Skeletal muscle tissue (tissue), 4 donors: ENCODE data around the gene MTARC1. TPM values are rescaled to one million over a fixed set of nuclear protein-coding genes. Genes with fewer than 3 reads are reported as not detected.
A peak's percentile ranks its signal among the peaks of the same experiment; 100 is the strongest.

Experiments used
- H3K27ac ChIP-seq: one replicate; pipeline ENCODE4 v1.7.0; 2013; ENCODE audit warnings: mild to moderate bottlenecking, low read depth, low read length, inconsistent platforms
- H3K27me3 ChIP-seq, 3 donors: one replicate each; pipeline ENCODE4 v1.7.0; 2013; ENCODE audit warnings: low read length in 3 of 3; ENCODE audit not compliant: control insufficient read depth in 3 of 3, insufficient read depth in 3 of 3
- H3K36me3 ChIP-seq, 3 donors: one replicate each; pipeline ENCODE4 v1.7.0; 2013; ENCODE audit warnings: low read length in 3 of 3; ENCODE audit not compliant: control insufficient read depth in 3 of 3, insufficient read depth in 3 of 3
- H3K4me1 ChIP-seq, 3 donors: one replicate each; pipeline ENCODE4 v1.7.0; 2013; ENCODE audit warnings: low read length in 3 of 3, mild to moderate bottlenecking in 3 of 3; ENCODE audit not compliant: control insufficient read depth in 3 of 3, insufficient read depth in 3 of 3
- H3K4me3 ChIP-seq, 3 donors: one replicate each; pipeline ENCODE4 v1.7.0; 2013; ENCODE audit warnings: low read length in 3 of 3
- H3K9ac ChIP-seq, 3 donors: one replicate each; pipeline ENCODE4 v1.7.0; 2013; ENCODE audit warnings: low read length in 3 of 3, mild to moderate bottlenecking in 3 of 3, moderate library complexity in 2 of 3, low read depth in 1 of 3
- H3K9me3 ChIP-seq, 3 donors: one replicate each; pipeline ENCODE4 v1.7.0; 2013; ENCODE audit warnings: low read length in 3 of 3; ENCODE audit not compliant: control insufficient read depth in 3 of 3
- total RNA-seq: library from RNA; depleted of rRNA; stranded (reverse); fragments of >200 nt; gene quantifications from one replicate; pipeline ENCODE4 v1.2.3, GENCODE V29; 2014
- donor health status: Osteomylitis.

Gene MTARC1
- total RNA-seq, 1 donor from 2014 or later: 5.2 TPM

DNA sequence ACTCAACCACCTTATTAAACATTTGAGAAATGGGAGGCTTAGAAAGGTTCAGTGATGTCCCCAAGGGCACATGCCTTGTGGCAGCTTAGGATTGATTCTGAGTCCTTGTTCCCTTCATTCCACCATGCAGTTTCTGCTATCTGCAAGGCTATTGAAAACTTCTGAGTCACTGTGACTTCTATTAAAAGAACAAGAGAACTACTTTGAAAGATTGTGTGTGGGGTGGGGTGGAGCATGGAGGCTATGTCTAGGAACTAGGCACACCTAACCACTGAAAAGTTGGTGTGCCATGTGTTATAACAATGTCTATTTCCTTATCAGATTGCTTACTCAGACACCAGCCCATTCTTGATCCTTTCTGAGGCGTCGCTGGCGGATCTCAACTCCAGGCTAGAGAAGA, 10.8 kb downstream of the MTARC1 start:
- Histone ChIP-seq H3K9me3 (no peaks in the 10 kb centered on the region), H3K36me3 (peaks cover 14 to 23% (median 17%) of the 10 kb centered on the region in 3 donors), H3K27ac (peak overlapping the region; percentile 54), H3K9ac (no peak overlapping the region), H3K4me1 (peaks cover 0 to 24% (median 0%) of the 10 kb centered on the region in 3 donors), H3K4me3 (no peak overlapping the region), H3K27me3 (no peaks in the 10 kb centered on the region)

DNA sequence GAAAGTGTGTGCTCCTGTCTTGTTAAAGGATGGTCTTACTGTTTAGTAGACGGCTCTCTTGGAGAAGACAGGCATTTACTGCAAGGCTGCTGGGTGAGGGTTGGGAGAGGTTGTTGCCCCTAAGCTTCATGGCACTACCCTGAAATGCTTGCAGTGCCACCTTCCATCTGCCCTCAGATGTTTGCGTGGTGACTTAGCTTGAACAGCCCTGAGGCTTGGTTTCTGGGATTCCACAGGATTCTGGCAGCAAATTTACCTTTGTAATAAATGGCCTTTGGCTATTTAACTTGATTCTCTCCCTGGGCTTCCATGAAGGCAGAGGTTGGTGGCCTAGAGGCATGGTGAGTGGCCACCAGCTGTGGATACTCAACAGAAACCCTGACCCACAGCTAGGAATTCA, 11.6 kb downstream of the MTARC1 start:
- Histone ChIP-seq H3K36me3 (peaks cover 14 to 23% (median 17%) of the 10 kb centered on the region in 3 donors), H3K9me3 (no peaks in the 10 kb centered on the region), H3K27me3 (no peaks in the 10 kb centered on the region), H3K4me3 (no peak overlapping the region), H3K9ac (no peak overlapping the region), H3K4me1 (peaks cover 0 to 23% (median 0%) of the 10 kb centered on the region in 3 donors), H3K27ac (no peak overlapping the region)

DNA sequence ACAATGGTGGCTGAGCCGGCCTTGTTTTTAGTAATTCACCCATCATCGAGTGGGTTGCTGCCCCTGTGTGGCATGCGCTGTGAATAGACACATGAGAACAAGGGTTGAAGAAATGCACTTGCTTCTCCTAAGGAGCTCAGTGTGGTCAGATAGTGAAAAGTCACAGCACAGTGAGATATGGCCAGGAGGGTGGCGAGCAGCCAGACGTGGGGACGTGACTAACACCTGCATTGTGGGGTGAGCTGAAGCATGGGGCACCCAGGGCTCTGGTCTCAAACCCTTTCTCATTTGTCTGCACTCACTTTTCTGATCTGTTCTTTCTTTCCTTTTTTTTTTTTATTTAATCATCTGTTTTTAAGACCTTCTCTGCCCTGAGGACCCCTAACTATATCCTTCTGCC, 13.5 kb downstream of the MTARC1 start:
- H3K36me3 ChIP-seq: peaks cover 14 to 23% (median 17%) of the 10 kb centered on the region in 3 donors
- H3K9me3 ChIP-seq: no peaks in the 10 kb centered on the region
- peaks cover 0 to 17% (median 0%) of the 10 kb centered on the region in 3 donors for H3K4me1 ChIP-seq
- H3K27ac ChIP-seq: no peak overlapping the region
- no peaks in the 10 kb centered on the region for H3K27me3 ChIP-seq
- H3K9ac ChIP-seq: no peak overlapping the region
- no peak overlapping the region for H3K4me3 ChIP-seq

DNA sequence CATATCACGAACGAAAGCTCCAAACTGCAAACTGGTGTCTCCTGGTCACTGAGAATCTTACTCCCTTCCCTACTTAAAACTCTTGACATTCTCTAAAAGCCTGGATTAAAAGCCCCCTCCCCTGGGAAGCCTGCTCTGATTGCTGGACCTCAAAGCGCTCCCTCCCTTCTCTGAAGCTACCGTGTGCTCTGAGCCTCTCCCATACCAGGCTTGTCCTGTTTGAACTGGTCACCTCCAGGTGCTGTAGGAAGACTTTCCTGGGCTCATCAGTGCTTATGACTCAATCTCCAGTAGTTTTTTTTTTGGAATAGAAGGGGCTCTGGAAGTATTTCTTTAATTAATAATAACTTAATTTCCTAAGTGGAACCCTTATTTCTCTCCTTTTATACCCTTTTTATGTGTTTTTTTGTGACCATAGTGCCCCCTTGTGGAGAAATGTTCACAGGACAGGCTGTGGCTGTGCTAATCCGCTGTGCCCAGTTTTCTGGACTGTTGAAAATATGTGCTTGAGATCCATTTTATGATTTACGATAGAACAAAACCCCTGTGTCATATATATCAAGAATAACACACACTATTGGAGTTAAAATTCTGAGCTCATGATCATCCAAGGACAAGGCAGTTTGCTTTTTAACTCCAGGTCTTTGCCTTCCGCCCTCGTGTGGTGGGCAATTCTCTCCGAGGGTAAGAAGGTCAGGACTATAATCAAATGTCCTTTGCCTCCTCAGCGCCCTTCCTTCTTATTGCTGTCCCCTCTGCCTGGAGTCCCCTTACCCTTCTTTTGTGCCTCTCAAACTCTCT, 16.9 kb downstream of the MTARC1 start:
- no peaks in the 10 kb centered on the region for H3K27me3 ChIP-seq
- no peak overlapping the region for H3K27ac ChIP-seq
- H3K9ac ChIP-seq: no peak overlapping the region
- no peaks in the 10 kb centered on the region for H3K4me1 ChIP-seq
- H3K4me3 ChIP-seq: no peak overlapping the region
- H3K36me3 ChIP-seq: peaks cover 9 to 21% (median 11%) of the 10 kb centered on the region in 3 donors
- no peaks in the 10 kb centered on the region for H3K9me3 ChIP-seq

DNA sequence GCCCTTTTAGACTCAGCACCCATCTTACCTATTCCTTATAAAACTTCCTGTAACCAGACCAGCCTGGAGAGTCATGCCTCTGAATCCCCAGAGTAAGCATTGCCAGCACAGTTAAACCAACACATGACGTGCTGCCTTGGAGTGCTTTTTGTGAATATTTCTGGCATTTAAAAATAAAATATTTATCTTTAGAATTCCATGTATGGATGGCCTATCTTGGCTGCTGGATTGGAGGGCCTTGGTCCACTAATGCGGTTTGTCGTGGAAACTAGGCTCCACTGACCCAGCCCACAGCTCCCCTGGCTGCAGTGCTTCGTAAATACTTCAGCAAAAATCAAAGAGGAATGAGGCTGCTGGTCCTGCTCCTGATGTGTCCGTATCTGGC, 17.5 kb downstream of the MTARC1 start:
- no peak overlapping the region for H3K4me3 ChIP-seq
- no peaks in the 10 kb centered on the region for H3K27me3 ChIP-seq
- no peak overlapping the region for H3K27ac ChIP-seq
- peaks cover 7 to 18% (median 11%) of the 10 kb centered on the region in 3 donors for H3K36me3 ChIP-seq
- no peaks in the 10 kb centered on the region for H3K9me3 ChIP-seq
- H3K4me1 ChIP-seq: no peaks in the 10 kb centered on the region
- H3K9ac ChIP-seq: no peak overlapping the region

DNA sequence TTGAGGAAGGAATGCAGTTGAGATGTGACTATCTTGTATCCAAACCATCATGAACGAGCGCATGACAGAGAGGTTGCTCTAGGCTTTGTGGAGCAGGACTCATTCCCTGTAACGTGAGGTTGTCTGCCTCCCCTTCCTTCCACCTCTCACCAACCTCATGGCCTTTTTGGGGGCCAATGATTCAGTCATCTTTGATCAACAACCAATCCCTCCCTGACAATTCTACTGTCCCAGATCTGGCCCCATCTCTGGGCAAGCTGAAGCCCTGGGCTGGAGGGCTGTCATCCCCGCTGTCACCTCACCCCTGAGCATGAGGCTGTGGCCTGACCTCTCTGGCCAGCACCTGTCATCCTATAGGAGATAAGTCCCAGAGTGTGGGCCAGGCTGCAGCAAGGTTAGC, 19.7 kb downstream of the MTARC1 start:
- H3K9ac ChIP-seq: no peak overlapping the region
- H3K9me3 ChIP-seq: no peaks in the 10 kb centered on the region

DNA sequence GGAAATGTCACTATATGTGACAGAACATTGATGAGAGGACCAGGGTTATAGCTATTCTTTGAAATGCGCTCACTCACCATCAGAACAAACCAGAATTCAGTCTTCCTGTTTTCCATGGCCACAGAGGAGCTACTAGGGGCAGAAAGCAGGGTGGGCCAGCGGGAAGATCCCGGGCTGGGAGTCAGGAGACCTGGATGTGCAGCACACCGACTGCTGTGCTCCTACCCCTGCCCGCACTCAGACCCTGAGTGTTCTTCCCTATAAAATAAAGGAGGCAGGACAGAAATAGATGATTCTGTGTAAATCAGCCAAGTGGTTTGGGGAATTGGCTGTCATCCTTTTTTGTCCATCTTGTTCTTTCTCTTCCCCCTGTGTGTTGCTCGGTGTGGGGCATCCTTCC, 21.0 kb downstream of the MTARC1 start:
- no peaks in the 10 kb centered on the region for H3K27me3 ChIP-seq
- H3K36me3 ChIP-seq: peaks cover 0 to 4% (median 0%) of the 10 kb centered on the region in 3 donors
- no peaks in the 10 kb centered on the region for H3K9me3 ChIP-seq
- no peak overlapping the region for H3K27ac ChIP-seq
- H3K4me1 ChIP-seq: peaks cover 4 to 6% (median 5%) of the 10 kb centered on the region in 3 donors
- H3K4me3 ChIP-seq: no peak overlapping the region
- H3K9ac ChIP-seq: no peak overlapping the region

More for the DNA sequence above, 19.7 kb downstream of the MTARC1 start:
- Histone ChIP-seq H3K4me3 (no peak overlapping the region), H3K27me3 (no peaks in the 10 kb centered on the region), H3K27ac (no peak overlapping the region), H3K36me3 (peaks cover 4 to 10% (median 5%) of the 10 kb centered on the region in 3 donors), H3K4me1 (peaks cover 4 to 6% (median 5%) of the 10 kb centered on the region in 3 donors)

DNA sequence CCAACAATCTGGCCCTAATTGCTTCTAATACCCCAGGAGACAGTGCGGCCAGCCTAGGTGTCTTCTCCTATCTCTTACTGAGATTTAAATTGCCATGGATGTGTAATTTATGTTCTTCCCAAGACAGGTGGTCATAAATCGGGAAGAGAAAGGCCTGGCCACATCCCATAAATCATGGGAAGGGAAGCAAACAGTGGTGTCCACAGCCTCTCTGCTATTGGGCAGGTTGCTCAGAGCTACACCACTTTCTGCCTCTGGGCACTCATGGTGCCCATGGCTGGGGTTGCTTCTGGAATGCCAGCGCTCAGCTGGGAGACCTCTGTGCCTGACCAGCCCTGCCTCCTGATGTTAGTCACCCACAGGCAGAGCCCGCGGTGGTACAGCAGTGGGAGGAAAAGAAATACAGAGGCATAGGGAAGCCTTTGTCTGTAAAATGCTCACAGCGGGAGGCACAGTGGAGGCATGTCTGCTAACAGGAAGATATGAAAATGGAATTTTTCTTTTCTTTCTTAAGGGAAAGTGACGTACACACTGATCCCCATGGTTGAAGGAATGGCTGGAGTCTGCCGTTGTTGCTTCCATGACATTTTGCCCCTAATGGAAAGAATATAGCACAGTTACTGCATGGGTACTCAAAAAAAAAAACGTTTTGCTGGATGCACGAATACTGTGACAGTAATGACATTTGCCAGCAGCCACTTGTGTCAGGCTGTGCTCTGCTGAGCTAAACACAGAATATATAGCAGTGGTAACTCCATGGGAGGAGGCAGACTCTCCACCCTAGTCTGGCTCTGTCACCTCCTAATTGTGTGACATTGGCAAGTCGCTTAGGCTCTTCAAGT, 21.9 kb downstream of the MTARC1 start:
- Histone ChIP-seq H3K36me3 (peaks cover 0 to 6% (median 5%) of the 10 kb centered on the region in 3 donors), H3K27me3 (no peaks in the 10 kb centered on the region), H3K4me3 (no peak overlapping the region), H3K27ac (no peak overlapping the region), H3K4me1 (peaks cover 4 to 6% (median 5%) of the 10 kb centered on the region in 3 donors), H3K9ac (no peak overlapping the region), H3K9me3 (no peaks in the 10 kb centered on the region)

DNA sequence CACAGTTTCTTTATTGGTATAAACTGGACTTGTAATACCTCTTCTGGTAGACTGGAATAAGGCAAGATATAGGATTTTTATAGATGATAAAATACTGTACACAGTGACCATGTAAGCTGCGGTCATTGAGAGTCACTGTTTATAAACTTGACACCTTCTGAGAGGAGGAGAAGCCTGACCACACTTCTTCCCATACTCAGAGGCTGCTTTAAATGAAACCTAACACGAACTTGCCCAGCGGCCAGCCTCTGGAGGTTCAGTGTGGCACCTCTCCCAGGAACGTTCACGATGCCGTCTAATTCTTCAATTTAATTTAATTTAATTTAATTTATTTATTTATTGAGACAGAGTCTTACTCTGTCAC, 22.5 kb downstream of the MTARC1 start:
- H3K27ac ChIP-seq: no peak overlapping the region
- no peak overlapping the region for H3K9ac ChIP-seq
- H3K27me3 ChIP-seq: no peaks in the 10 kb centered on the region
- peaks cover 4 to 6% (median 5%) of the 10 kb centered on the region in 3 donors for H3K4me1 ChIP-seq
- no peak overlapping the region for H3K4me3 ChIP-seq
- peaks cover 0 to 6% (median 5%) of the 10 kb centered on the region in 3 donors for H3K36me3 ChIP-seq
- no peaks in the 10 kb centered on the region for H3K9me3 ChIP-seq

DNA sequence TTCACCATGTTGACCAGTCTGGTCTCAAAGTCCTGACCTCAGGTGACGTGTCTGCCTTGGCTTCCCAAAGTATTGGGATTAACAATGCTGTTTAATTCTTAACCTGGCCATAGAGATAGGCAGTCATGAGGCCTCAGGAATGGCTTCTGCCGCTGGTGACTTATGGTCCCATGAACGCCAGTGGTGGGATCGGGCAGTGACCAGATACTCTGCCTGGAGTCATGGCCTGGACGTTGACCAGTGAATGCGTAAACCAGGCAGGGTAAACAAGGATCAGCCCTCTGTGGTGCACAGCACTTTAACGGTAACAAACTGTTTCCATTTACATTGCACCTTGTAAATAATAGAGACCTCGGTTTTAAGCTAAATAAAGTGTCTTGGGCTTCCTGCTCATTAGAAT, 23.0 kb downstream of the MTARC1 start:
- Histone ChIP-seq H3K9ac (no peak overlapping the region), H3K27ac (no peak overlapping the region), H3K4me3 (no peak overlapping the region), H3K27me3 (no peaks in the 10 kb centered on the region), H3K36me3 (peaks cover 0 to 6% (median 5%) of the 10 kb centered on the region in 3 donors), H3K9me3 (no peaks in the 10 kb centered on the region), H3K4me1 (peaks cover 4 to 6% (median 5%) of the 10 kb centered on the region in 3 donors)
